Endodermal cell (in vitro differentiated cells): ENCODE measurements around the gene TBL2. TPM values are rescaled to one million over a fixed set of nuclear protein-coding genes. Genes with fewer than 3 reads are reported as not detected.

Experiments used
- DNase-seq: peaks from one replicate; pipeline ENCODE4 v3.0.0-alpha.2; 2017
- H3K27ac ChIP-seq: 2 replicates; pipeline ENCODE4 v1.5.1; 2013; ENCODE audit warnings: mild to moderate bottlenecking, low read depth, low read length, moderate library complexity
- H3K27me3 ChIP-seq: 2 replicates; pipeline ENCODE4 v1.6.1; 2013; ENCODE audit warnings: mild to moderate bottlenecking, low read length, moderate library complexity; ENCODE audit not compliant: insufficient read depth, control insufficient read depth, poor library complexity, severe bottlenecking
- H3K36me3 ChIP-seq: 2 replicates; pipeline ENCODE4 v1.7.0; 2013; ENCODE audit warnings: mild to moderate bottlenecking, low read length, moderate library complexity; ENCODE audit not compliant: control insufficient read depth, insufficient read depth
- H3K4me1 ChIP-seq: one replicate; pipeline ENCODE4 v1.7.0; 2013; ENCODE audit warnings: low read length; ENCODE audit not compliant: control insufficient read depth, insufficient read depth
- H3K4me3 ChIP-seq: 2 replicates; pipeline ENCODE4 v1.5.1; 2013; ENCODE audit warnings: mild to moderate bottlenecking, low read length, moderate library complexity
- H3K9ac ChIP-seq: 2 replicates; pipeline ENCODE4 v1.6.1; 2013; ENCODE audit warnings: mild to moderate bottlenecking, low read length, moderate library complexity; ENCODE audit not compliant: poor library complexity, severe bottlenecking; ENCODE audit errors: extremely low read depth
- H3K9me3 ChIP-seq: 2 replicates; pipeline ENCODE4 v1.6.1; 2013; ENCODE audit warnings: mild to moderate bottlenecking, low read length, moderate library complexity; ENCODE audit not compliant: control insufficient read depth
- H3K27ac Mint-ChIP-seq: 2 replicates; pipeline ENCODE4 v1.8.0; 2020; ENCODE audit warnings: mixed read lengths
- H3K27me3 Mint-ChIP-seq: 2 replicates; pipeline ENCODE4 v1.8.0; 2021; ENCODE audit warnings: mild to moderate bottlenecking, mixed read lengths; ENCODE audit not compliant: insufficient read depth
- H3K36me3 Mint-ChIP-seq: 2 replicates; pipeline ENCODE4 v1.8.0; 2020; ENCODE audit warnings: low read depth, mixed read lengths
- H3K4me1 Mint-ChIP-seq: 2 replicates; pipeline ENCODE4 v1.8.0; 2020; ENCODE audit warnings: mixed read lengths
- H3K4me3 Mint-ChIP-seq: 2 replicates; pipeline ENCODE4 v1.8.0; 2020; ENCODE audit warnings: mild to moderate bottlenecking, moderate library complexity, mixed read lengths
- H3K9me3 Mint-ChIP-seq: 2 replicates; pipeline ENCODE4 v1.8.0; 2020; ENCODE audit warnings: mild to moderate bottlenecking, mixed read lengths
- CTCF ChIP-seq: fragments of 200-600 bp; sonication (generic); conservative IDR thresholded peaks from 2 replicates; pipeline ENCODE4 v1.5.0; 2021; ENCODE audit warnings: antibody characterized with exemption, mild to moderate bottlenecking
- WGBS, 2 experiments: methylation state at CpG; one replicate each; pipeline versions ENCODE4 v1.1.5 to v1.1.7; 2013; ENCODE audit warnings: missing lambda C conversion rate in 2 of 2, mixed read lengths in 1 of 2; ENCODE audit not compliant: insufficient coverage in 1 of 2, insufficient read length in 1 of 2; 5-methylcytosine and 5-hydroxymethylcytosine counted together
- total RNA-seq, 2 donors: library from RNA; stranded (reverse); fragmentation: NEBNext Ultra II Directional in 1 of 2; extraction: Animal tissue kit (Norgen Biotek cat#: 25700) in 1 of 2; gene quantifications; 2 replicates in 1 of 2; 3 replicates in 1 of 2; pipeline ENCODE4 v1.2.1, GENCODE V29; 2021

Gene TBL2
- total RNA-seq, 2 donors from 2014 or later, result 55.7 to 59.7 TPM

DNA sequence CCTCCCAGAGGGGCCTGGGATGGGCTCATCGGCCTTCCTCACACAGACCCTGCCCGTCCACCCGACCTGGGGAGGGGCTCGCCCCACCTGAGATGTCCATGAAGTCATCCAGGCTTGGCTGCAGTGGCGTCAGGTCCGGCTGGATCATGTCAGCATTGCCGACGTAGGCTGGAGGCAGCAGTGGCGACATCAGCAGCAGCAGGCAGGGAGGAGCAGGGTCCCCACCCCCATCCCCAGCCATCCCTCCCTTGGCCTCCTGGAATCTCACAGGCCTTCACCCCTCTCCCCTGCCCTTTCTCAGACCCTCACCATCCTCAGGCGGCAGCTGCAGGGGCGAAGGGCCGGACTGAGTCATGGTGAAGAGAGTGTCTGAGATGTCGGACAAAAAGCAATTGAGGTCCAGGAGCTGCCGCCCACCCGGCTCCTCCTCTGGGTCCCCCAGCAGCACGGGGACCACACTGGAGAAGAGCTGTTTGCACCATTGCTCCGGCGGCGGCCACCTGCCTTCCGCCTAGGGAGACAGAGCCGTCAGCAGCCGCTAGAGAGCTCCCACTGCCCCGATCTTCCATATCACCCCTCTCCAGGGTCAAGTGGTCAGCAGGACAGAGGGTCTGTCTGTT is 27.3 kb upstream of the TBL2 start:
- no peak overlapping the region for H3K27ac Mint-ChIP-seq
- no peaks in the 10 kb centered on the region for H3K36me3 ChIP-seq
- no peaks in the 10 kb centered on the region for H3K27me3 ChIP-seq
- no peak overlapping the region for H3K4me3 Mint-ChIP-seq
- H3K4me1 ChIP-seq, result no peaks in the 10 kb centered on the region
- no peak overlapping the region for H3K27ac ChIP-seq
- 89 to 90% methylated on average over 16 to 23 of the region's 23 CpGs for WGBS, 2 experiments
- H3K9ac ChIP-seq, result no peak overlapping the region
- H3K27me3 Mint-ChIP-seq, result peaks cover 18% of the 10 kb centered on the region
- H3K9me3 Mint-ChIP-seq, result no peaks in the 10 kb centered on the region
- DNase-seq, result no peak
- H3K4me3 ChIP-seq, result no peak overlapping the region
- TF ChIP-seq CTCF, result no peak
- H3K9me3 ChIP-seq, result no peaks in the 10 kb centered on the region
- H3K36me3 Mint-ChIP-seq, result peaks cover 5% of the 10 kb centered on the region
- H3K4me1 Mint-ChIP-seq, result no peaks in the 10 kb centered on the region

- Mint-ChIP-seq H3K36me3 (no peaks in the 10 kb centered on the region), H3K4me3 (no peak overlapping the region), H3K9me3 (no peaks in the 10 kb centered on the region), H3K4me1 (no peaks in the 10 kb centered on the region), H3K27me3 (peaks cover 31% of the 10 kb centered on the region), H3K27ac (no peak overlapping the region)
- H3K4me1 ChIP-seq, result no peaks in the 10 kb centered on the region
- WGBS, 2 experiments, result 87 to 88% methylated on average over 10 to 22 of the region's 22 CpGs
- no peak for TF ChIP-seq CTCF
- H3K4me3 ChIP-seq, result no peak overlapping the region
- DNase-seq, result no peak
- no peaks in the 10 kb centered on the region for H3K9me3 ChIP-seq
- H3K9ac ChIP-seq, result no peak overlapping the region
- H3K27ac ChIP-seq, result no peak overlapping the region
- H3K36me3 ChIP-seq, result no peaks in the 10 kb centered on the region
- no peaks in the 10 kb centered on the region for H3K27me3 ChIP-seq
Measured at GRCh38 chr7:73602721-73603651, 24.6 kb upstream of the TBL2 start.

DNA sequence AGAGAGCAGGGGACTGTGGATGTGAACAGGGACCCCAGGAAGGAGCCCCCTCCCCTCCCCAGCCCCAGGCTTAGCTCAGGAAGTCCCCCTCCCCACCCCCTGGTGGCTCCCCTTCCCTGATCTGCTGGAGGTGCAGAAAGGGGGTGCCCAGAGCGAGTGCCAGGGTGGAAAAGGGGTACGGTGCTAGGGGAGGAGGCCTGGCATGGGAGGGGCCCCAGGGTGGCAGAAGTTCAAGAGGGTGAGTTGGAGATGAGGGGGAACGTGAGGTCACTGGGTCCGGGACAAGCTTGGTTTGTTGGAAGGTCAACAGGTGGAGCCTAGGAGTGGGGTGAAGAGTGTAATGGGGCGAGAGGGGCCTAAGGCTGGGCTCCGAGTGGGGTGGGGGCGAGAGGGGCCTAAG is 21.5 kb upstream of the TBL2 start:
- DNase-seq, result no peak
- H3K27me3 ChIP-seq, result no peaks in the 10 kb centered on the region
- no peak overlapping the region for H3K4me3 ChIP-seq
- H3K27ac ChIP-seq, result no peak overlapping the region
- no peaks in the 10 kb centered on the region for H3K4me1 ChIP-seq
- no peaks in the 10 kb centered on the region for H3K9me3 ChIP-seq
- WGBS, 2 experiments, result 94 to 100% methylated on average over 2 to 7 of the region's 7 CpGs
- no peaks in the 10 kb centered on the region for H3K36me3 ChIP-seq
- Mint-ChIP-seq H3K4me1 (no peaks in the 10 kb centered on the region), H3K4me3 (no peak overlapping the region), H3K27ac (no peak overlapping the region), H3K36me3 (peaks cover 2% of the 10 kb centered on the region), H3K9me3 (no peaks in the 10 kb centered on the region), H3K27me3 (peaks cover 29% of the 10 kb centered on the region)
- H3K9ac ChIP-seq, result no peak overlapping the region
- no peak for TF ChIP-seq CTCF
